Osteocyte (in vitro differentiated cells): ENCODE results near the gene DNAJC6. TPM values are rescaled to one million over a fixed set of nuclear protein-coding genes. Genes with fewer than 3 reads are reported as not detected.
A peak's percentile ranks its signal among the peaks of the same experiment; 100 is the strongest.

Source experiments
- DNase-seq: peaks from one replicate; pipeline ENCODE4 v3.0.0; 2021; ENCODE audit warnings: mixed read lengths; ENCODE audit not compliant: unreplicated experiment; ENCODE audit errors: extremely low spot score
- H3K27ac Mint-ChIP-seq: one replicate; pipeline ENCODE4 v1.8.0; 2021; ENCODE audit warnings: mild to moderate bottlenecking, mixed read lengths; ENCODE audit not compliant: unreplicated experiment
- H3K27me3 Mint-ChIP-seq: one replicate; pipeline ENCODE4 v1.8.0; 2021; ENCODE audit warnings: mixed read lengths; ENCODE audit not compliant: unreplicated experiment
- H3K36me3 Mint-ChIP-seq: one replicate; pipeline ENCODE4 v1.8.0; 2021; ENCODE audit warnings: mixed read lengths; ENCODE audit not compliant: unreplicated experiment
- H3K4me1 Mint-ChIP-seq: one replicate; pipeline ENCODE4 v1.8.0; 2021; ENCODE audit warnings: mixed read lengths; ENCODE audit not compliant: unreplicated experiment
- H3K4me3 Mint-ChIP-seq: one replicate; pipeline ENCODE4 v1.8.0; 2021; ENCODE audit warnings: mild to moderate bottlenecking, moderate library complexity, mixed read lengths; ENCODE audit not compliant: unreplicated experiment
- H3K9me3 Mint-ChIP-seq: one replicate; pipeline ENCODE4 v1.8.0; 2021; ENCODE audit warnings: mixed read lengths; ENCODE audit not compliant: unreplicated experiment
- total RNA-seq: library from RNA; stranded (reverse); gene quantifications from 2 replicates; pipeline ENCODE4 v1.2.1, GENCODE V29; 2021
- TF ChIP-seq, protein P1 (sequence below): fragments of 200-600 bp; sonication (generic); IDR thresholded peaks from 2 replicates; pipeline ENCODE4 v1.5.0; 2021; ENCODE audit warnings: antibody characterized with exemption, mild to moderate bottlenecking, moderate library complexity

DNAJC6 gene
- total RNA-seq, 1 donor from 2014 or later = 50.8 TPM

DNA sequence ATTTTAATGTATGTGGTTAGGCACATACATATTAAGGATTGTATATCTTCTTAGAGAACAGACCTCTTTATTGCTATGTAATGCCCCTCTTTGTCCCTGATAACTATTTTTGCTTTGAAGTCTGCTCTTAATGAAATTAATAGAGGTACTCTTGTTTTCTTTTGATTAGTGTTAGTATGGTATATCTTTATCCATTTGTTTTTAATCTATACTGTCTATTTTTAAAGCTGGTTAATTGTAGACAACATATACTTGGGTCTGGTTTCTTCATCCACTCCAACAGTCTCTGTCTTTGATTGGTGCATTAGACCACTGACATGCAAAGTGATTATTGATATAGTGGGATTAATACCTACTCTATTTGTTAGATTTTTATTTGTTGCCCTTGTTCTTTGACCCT, 147.1 kb downstream of the DNAJC6 start:
- TF ChIP-seq, protein P1, sequence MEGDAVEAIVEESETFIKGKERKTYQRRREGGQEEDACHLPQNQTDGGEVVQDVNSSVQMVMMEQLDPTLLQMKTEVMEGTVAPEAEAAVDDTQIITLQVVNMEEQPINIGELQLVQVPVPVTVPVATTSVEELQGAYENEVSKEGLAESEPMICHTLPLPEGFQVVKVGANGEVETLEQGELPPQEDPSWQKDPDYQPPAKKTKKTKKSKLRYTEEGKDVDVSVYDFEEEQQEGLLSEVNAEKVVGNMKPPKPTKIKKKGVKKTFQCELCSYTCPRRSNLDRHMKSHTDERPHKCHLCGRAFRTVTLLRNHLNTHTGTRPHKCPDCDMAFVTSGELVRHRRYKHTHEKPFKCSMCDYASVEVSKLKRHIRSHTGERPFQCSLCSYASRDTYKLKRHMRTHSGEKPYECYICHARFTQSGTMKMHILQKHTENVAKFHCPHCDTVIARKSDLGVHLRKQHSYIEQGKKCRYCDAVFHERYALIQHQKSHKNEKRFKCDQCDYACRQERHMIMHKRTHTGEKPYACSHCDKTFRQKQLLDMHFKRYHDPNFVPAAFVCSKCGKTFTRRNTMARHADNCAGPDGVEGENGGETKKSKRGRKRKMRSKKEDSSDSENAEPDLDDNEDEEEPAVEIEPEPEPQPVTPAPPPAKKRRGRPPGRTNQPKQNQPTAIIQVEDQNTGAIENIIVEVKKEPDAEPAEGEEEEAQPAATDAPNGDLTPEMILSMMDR = no peak
- no peaks in the 10 kb centered on the region for H3K27me3 Mint-ChIP-seq
- H3K4me1 Mint-ChIP-seq = peaks cover 3% of the 10 kb centered on the region
- H3K4me3 Mint-ChIP-seq = no peak overlapping the region
- no peak overlapping the region for H3K27ac Mint-ChIP-seq
- no peak for DNase-seq
- peaks cover 14% of the 10 kb centered on the region for H3K9me3 Mint-ChIP-seq
- H3K36me3 Mint-ChIP-seq = peaks cover 4% of the 10 kb centered on the region

DNA sequence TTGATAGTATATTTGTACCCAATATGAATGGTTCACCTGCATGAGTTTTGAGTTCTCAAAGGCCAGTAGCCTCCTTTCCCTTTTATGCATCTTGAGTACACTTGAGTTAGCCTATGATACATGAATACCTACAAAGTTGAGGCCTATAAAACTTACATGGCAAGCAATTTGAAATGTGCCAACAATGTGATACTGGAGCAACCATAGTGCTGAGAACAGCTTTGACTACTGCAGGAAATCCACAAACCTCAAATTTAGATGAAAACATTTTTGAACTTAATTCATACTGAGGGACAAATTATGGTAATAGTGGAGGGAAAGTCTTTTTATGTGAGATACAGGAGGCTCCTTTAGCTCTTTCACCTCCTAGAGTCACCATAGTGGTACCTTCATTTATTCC, 148.5 kb downstream of the DNAJC6 start:
- Mint-ChIP-seq H3K27ac (no peak overlapping the region), H3K27me3 (no peaks in the 10 kb centered on the region), H3K9me3 (peaks cover 14% of the 10 kb centered on the region), H3K4me1 (peaks cover 3% of the 10 kb centered on the region), H3K4me3 (no peak overlapping the region), H3K36me3 (peaks cover 4% of the 10 kb centered on the region)
- no peak for DNase-seq
- TF ChIP-seq, protein P1 = no peak

DNA sequence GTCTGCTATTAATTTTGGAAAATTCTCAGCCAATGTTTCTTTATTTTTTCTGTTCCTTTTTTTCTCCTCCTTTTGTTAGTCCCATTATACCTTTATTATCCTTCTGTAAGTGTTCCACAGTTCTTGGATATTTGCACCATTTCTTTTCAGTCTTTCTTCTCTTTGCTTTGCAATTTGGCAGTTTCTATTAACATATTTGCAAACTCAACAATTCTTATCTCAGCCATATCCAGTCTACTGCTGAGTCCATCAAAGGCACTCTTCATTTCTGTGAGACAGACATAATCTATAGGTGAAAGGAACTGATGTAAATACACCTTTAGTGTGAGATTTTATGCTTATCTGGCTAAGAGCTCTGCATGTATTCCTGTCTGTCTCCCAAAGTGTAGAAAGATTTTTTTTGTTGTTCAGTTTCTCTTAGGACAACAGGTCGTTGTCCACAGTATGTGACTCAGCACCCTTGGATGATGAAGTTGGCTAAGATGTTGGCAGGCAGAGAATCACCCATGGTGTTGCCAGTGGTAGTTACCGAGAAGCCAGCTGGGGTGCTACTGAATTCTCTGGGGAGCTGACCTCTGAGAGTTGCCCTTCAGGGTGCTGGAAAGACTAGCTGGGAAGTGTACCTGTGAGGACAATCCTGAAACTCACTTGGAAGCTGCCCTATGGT, 149.5 kb downstream of the DNAJC6 start:
- H3K9me3 Mint-ChIP-seq = peaks cover 14% of the 10 kb centered on the region
- H3K4me3 Mint-ChIP-seq = no peak overlapping the region
- DNase-seq = no peak
- H3K4me1 Mint-ChIP-seq = peaks cover 3% of the 10 kb centered on the region
- H3K27ac Mint-ChIP-seq = no peak overlapping the region
- no peaks in the 10 kb centered on the region for H3K27me3 Mint-ChIP-seq
- H3K36me3 Mint-ChIP-seq = peaks cover 6% of the 10 kb centered on the region
- TF ChIP-seq, protein P1 = no peak

DNA sequence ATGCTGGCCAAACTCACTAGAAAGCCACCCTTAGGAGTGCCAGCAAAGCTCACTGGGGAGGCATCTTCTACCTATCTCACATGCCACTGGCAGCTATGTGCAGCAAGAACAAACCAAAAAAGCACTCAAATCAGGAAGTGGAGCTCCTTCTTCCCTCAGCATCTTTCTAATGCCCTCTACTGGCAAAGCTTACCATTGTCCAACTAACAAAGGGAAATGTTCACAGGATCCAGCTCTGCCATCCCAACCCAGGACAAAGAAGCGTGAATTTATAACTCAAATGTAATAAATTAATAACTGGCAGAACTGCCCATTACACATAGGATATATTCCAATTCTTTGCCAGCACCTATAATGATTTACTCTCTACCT, 150.0 kb downstream of the DNAJC6 start:
- peaks cover 3% of the 10 kb centered on the region for H3K4me1 Mint-ChIP-seq
- peaks cover 6% of the 10 kb centered on the region for H3K36me3 Mint-ChIP-seq

More for the DNA sequence above, 150.0 kb downstream of the DNAJC6 start:
- DNase-seq = no peak
- H3K9me3 Mint-ChIP-seq = peaks cover 14% of the 10 kb centered on the region
- no peak overlapping the region for H3K4me3 Mint-ChIP-seq
- TF ChIP-seq, protein P1 = peak; percentile 53
- H3K27ac Mint-ChIP-seq = no peak overlapping the region
- H3K27me3 Mint-ChIP-seq = no peaks in the 10 kb centered on the region

Other genes with a start within 250 kb of the DNAJC6 start
- gene AK4, start 161.3 kb upstream of the DNAJC6 start, total RNA-seq = 22.4 and 23.4 TPM in 2 replicates
- gene LEPR, start 111.1 kb downstream of the DNAJC6 start, total RNA-seq = 12.2 and 14.2 TPM in 2 replicates
- gene LEPROT, start 111.1 kb downstream of the DNAJC6 start, total RNA-seq = 158 and 171 TPM in 2 replicates